ENCODE data around the gene PLPP4.

The PLPP4 gene

GRCh38 chr10:120580918-120581895 is 124.2 kb downstream of the PLPP4 start:
- H3K4me1 ChIP-seq (ENCODE audit: control insufficient read depth, insufficient read depth, low read length), result no peaks in the 10 kb centered on the region
- POLR2A ChIA-PET, result no interaction called here
- H3K36me3 ChIP-seq (ENCODE audit: control insufficient read depth in 2 of 2, insufficient read depth in 1 of 2, low read length in 2 of 2), result no peaks in the 10 kb centered on the region
- no peaks in the 10 kb centered on the region for H3K9me3 ChIP-seq (ENCODE audit: control insufficient read depth, insufficient read depth, low read depth, low read length)
- no peak for TF ChIP-seq MYNN (tag by site-specific recombination; IDR thresholded peaks at IDR 0.05; ENCODE audit: borderline replicate concordance)
- no peak for TF ChIP-seq ZNF146 (tag by site-specific recombination; IDR thresholded peaks at IDR 0.05)
- no peak for TF ChIP-seq ZNF311 (tag by site-specific recombination; IDR thresholded peaks at IDR 0.05; ENCODE audit: borderline replicate concordance)
- TF ChIP-seq ZNF501 (tag by site-specific recombination; IDR thresholded peaks at IDR 0.05), result no peak
- TF ChIP-seq ZNF302 (tag by site-specific recombination; IDR thresholded peaks at IDR 0.05; ENCODE audit: low read depth), result no peak
- TF ChIP-seq ZBTB21 (tag by site-specific recombination; IDR thresholded peaks at IDR 0.05), result no peak
- no peak for TF ChIP-seq ZNF555 (tag by site-specific recombination; conservative IDR thresholded peaks at IDR 0.05)
- TF ChIP-seq ZBTB17 (tag by site-specific recombination; IDR thresholded peaks at IDR 0.05), result no peak
- no peak for TF ChIP-seq ZSCAN23 (tag by site-specific recombination; IDR thresholded peaks at IDR 0.05)
- TF ChIP-seq PRDM4 (tag by site-specific recombination; IDR thresholded peaks at IDR 0.05), result no peak
- TF ChIP-seq ZNF843 (tag by site-specific recombination; IDR thresholded peaks at IDR 0.05), result no peak
- no peak for TF ChIP-seq ZNF580 (tag by site-specific recombination; IDR thresholded peaks at IDR 0.05)
- CTCF ChIA-PET, result interaction anchor here (0.6 kb wide), 1 partner anchor 1179 kb away, joined by 3 read pairs; no protein-coding TSS in a partner anchor
- no peak overlapping the region for H3K27ac ChIP-seq (ENCODE audit: extremely low read depth, low read depth, low read length)
- H3K4me3 ChIP-seq (ENCODE audit: low read depth, low read length), result no peak overlapping the region

GRCh38 chr10:120582753-120583152 is 125.7 kb downstream of the PLPP4 start:
- Histone ChIP-seq H3K27ac (ENCODE audit: extremely low read depth, low read depth, low read length) (no peak overlapping the region), H3K36me3 (ENCODE audit: control insufficient read depth in 2 of 2, insufficient read depth in 1 of 2, low read length in 2 of 2) (no peaks in the 10 kb centered on the region), H3K4me3 (ENCODE audit: low read depth, low read length) (no peak overlapping the region), H3K9me3 (ENCODE audit: control insufficient read depth, insufficient read depth, low read depth, low read length) (no peaks in the 10 kb centered on the region), H3K4me1 (ENCODE audit: control insufficient read depth, insufficient read depth, low read length) (no peaks in the 10 kb centered on the region)
- TF ChIP-seq ZNF112 (tag by site-specific recombination; IDR thresholded peaks at IDR 0.05) (no peak), ZNF146 (tag by site-specific recombination; IDR thresholded peaks at IDR 0.05) (no peak), OSR2 (tag by site-specific recombination; IDR thresholded peaks at IDR 0.05) (no peak), ZNF777 (tag by site-specific recombination; IDR thresholded peaks at IDR 0.05; ENCODE audit: borderline replicate concordance) (no peak), PRDM1 (tag by site-specific recombination; IDR thresholded peaks at IDR 0.05) (no peak), ZNF138 (tag by site-specific recombination; IDR thresholded peaks at IDR 0.05; ENCODE audit: borderline replicate concordance) (no peak), ZBTB8A (tag by site-specific recombination; IDR thresholded peaks at IDR 0.05) (no peak), ZNF513 (tag by site-specific recombination; IDR thresholded peaks at IDR 0.05) (no peak), ZNF324 (tag by site-specific recombination; IDR thresholded peaks at IDR 0.05) (no peak), SP2 (tag by site-specific recombination; IDR thresholded peaks at IDR 0.05) (no peak), ZBTB20 (tag by site-specific recombination; IDR thresholded peaks at IDR 0.05) (no peak)
- POLR2A ChIA-PET, result no interaction called here
- CTCF ChIA-PET, result no interaction called here

Measured in HEK293 (cell line).